MCF 10A (cell line): Measurements from ENCODE around the gene CAST. TPM values are rescaled to one million over a fixed set of nuclear protein-coding genes. Genes with fewer than 3 reads are reported as not detected.
A peak's percentile ranks its signal among the peaks of the same experiment; 100 is the strongest.

Source experiments
- BruUV-seq: library from RNA; stranded (reverse); fragments of 400-500 nt; replicated peaks from 2 replicates; lab custom pipeline; 2021; lab: Mats Ljungman, UMichigan
- CTCF ChIA-PET: fragments of 300-600 bp; sonication (Branson Sonifier 250); formaldehyde crosslinking; extraction: SDS; loops from one replicate; lab custom pipeline; 2021; ENCODE audit warnings: antibody characterized with exemption, inconsistent platforms; lab: Yijun Ruan, JAX
- POLR2A ChIA-PET: fragments of 300-600, 350-650 bp; sonication (Branson Sonifier 250); formaldehyde crosslinking; extraction: SDS; loops from one replicate; lab custom pipeline; 2020; ENCODE audit warnings: antibody characterized with exemption, inconsistent platforms; lab: Yijun Ruan, JAX
- DNase-seq: peaks from one replicate; pipeline ENCODE4 v3.0.0-alpha.2; 2018; ENCODE audit not compliant: unreplicated experiment
- H3K27ac Mint-ChIP-seq: one replicate; pipeline ENCODE4 v1.8.0; 2022; ENCODE audit warnings: mild to moderate bottlenecking, low read depth, mixed read lengths; ENCODE audit not compliant: unreplicated experiment
- H3K27me3 Mint-ChIP-seq: one replicate; pipeline ENCODE4 v1.8.0; 2022; ENCODE audit warnings: mixed read lengths; ENCODE audit not compliant: insufficient read depth, unreplicated experiment
- H3K36me3 Mint-ChIP-seq: one replicate; pipeline ENCODE4 v1.8.0; 2022; ENCODE audit warnings: mild to moderate bottlenecking, moderate library complexity, mixed read lengths; ENCODE audit not compliant: insufficient read depth, unreplicated experiment
- H3K4me1 Mint-ChIP-seq: one replicate; pipeline ENCODE4 v1.8.0; 2022; ENCODE audit warnings: mixed read lengths; ENCODE audit not compliant: insufficient read depth, unreplicated experiment
- H3K4me3 Mint-ChIP-seq: one replicate; pipeline ENCODE4 v1.8.0; 2022; ENCODE audit warnings: mild to moderate bottlenecking, moderate library complexity, mixed read lengths; ENCODE audit not compliant: unreplicated experiment
- H3K9me3 Mint-ChIP-seq: one replicate; pipeline ENCODE4 v1.8.0; 2022; ENCODE audit warnings: mixed read lengths; ENCODE audit not compliant: unreplicated experiment
- intact Hi-C: fragments of 100-400 bp; cut with micrococcal nuclease; formaldehyde crosslinking; loops from 2 replicates; pipeline ENCODE4 v1.14.1; 2022
- total RNA-seq: library from RNA; stranded (reverse); gene quantifications from 2 replicates; pipeline ENCODE4 v1.2.3, GENCODE V29; 2022
- TF ChIP-seq, protein P1 (sequence below): fragments of 200-600 bp; IDR thresholded peaks from one replicate; pipeline ENCODE4 v1.8.0; 2022; ENCODE audit warnings: antibody characterized with exemption, mild to moderate bottlenecking; ENCODE audit not compliant: unreplicated experiment

CAST gene
- total RNA-seq, 1 experiment from 2014 or later: 351 TPM

DNA sequence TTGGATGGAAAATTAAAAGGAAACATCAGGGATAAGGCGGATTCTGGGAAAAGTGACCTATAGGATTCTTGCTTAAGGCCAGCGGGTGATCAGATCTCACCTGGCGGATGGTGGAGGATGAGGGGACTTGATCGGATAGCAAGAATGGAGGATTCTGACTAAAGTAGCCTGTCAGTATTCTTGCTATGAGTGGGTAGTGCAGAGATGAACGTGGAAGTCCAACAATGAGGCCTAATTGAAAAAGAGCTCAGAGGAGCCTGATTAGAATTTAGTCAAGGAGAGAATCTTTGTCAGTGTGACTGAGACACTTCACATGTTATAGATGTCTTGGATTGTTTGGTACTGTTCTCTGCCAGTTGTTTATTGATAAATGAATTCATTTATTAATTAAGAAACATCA lies 24.9 kb downstream of the CAST start:
- CTCF ChIA-PET: interaction anchor here (0.8 to 8.7 kb wide), 24 partner anchors 9 to 343 kb away, joined by 3 to 164 read pairs (median 4); partner anchors contain the start of gene CAST
- no TSS peak for BruUV-seq
- POLR2A ChIA-PET: interaction anchor here (0.9 to 5.9 kb wide), 11 partner anchors 14 to 342 kb away, joined by 3 to 79 read pairs (median 4); partner anchors contain the start of gene CAST
- TF ChIP-seq, protein P1, sequence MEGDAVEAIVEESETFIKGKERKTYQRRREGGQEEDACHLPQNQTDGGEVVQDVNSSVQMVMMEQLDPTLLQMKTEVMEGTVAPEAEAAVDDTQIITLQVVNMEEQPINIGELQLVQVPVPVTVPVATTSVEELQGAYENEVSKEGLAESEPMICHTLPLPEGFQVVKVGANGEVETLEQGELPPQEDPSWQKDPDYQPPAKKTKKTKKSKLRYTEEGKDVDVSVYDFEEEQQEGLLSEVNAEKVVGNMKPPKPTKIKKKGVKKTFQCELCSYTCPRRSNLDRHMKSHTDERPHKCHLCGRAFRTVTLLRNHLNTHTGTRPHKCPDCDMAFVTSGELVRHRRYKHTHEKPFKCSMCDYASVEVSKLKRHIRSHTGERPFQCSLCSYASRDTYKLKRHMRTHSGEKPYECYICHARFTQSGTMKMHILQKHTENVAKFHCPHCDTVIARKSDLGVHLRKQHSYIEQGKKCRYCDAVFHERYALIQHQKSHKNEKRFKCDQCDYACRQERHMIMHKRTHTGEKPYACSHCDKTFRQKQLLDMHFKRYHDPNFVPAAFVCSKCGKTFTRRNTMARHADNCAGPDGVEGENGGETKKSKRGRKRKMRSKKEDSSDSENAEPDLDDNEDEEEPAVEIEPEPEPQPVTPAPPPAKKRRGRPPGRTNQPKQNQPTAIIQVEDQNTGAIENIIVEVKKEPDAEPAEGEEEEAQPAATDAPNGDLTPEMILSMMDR: no peak
- Mint-ChIP-seq H3K4me1 (peaks cover 37% of the 10 kb centered on the region), H3K27ac (peak overlapping the region; percentile 4), H3K9me3 (no peaks in the 10 kb centered on the region), H3K4me3 (peak overlapping the region; percentile 20), H3K36me3 (peaks cover 15% of the 10 kb centered on the region), H3K27me3 (no peaks in the 10 kb centered on the region)
- no peak for DNase-seq
- intact Hi-C loops: loop anchor here (5.0 kb wide), 1 partner anchor 40 kb away; no protein-coding TSS in a partner anchor

GRCh38 chr5:96687812-96688453 lies 25.8 kb downstream of the CAST start:
- peak; percentile 66 for DNase-seq
- POLR2A ChIA-PET: interaction anchor here (0.9 to 5.9 kb wide), 8 partner anchors 15 to 343 kb away, joined by 3 to 79 read pairs (median 6); partner anchors contain the start of gene CAST
- CTCF ChIA-PET: interaction anchor here (0.6 to 8.7 kb wide), 29 partner anchors 8 to 344 kb away, joined by 3 to 164 read pairs (median 4); partner anchors contain the start of gene CAST
- no peaks in the 10 kb centered on the region for H3K9me3 Mint-ChIP-seq
- H3K4me3 Mint-ChIP-seq: peak overlapping the region; percentile 55
- TF ChIP-seq, protein P1: peak; percentile 49
- H3K27ac Mint-ChIP-seq: peak overlapping the region; percentile 4
- peaks cover 7% of the 10 kb centered on the region for H3K36me3 Mint-ChIP-seq
- BruUV-seq: no TSS peak
- peaks cover 38% of the 10 kb centered on the region for H3K4me1 Mint-ChIP-seq
- intact Hi-C loops: loop anchor here (1.0 to 5.0 kb wide), 4 partner anchors 25 to 343 kb away; partner anchors contain the start of gene CAST
- H3K27me3 Mint-ChIP-seq: no peaks in the 10 kb centered on the region

- Mint-ChIP-seq H3K4me3 (no peak overlapping the region), H3K4me1 (peaks cover 31% of the 10 kb centered on the region), H3K36me3 (peaks cover 8% of the 10 kb centered on the region), H3K9me3 (no peaks in the 10 kb centered on the region), H3K27ac (peak overlapping the region; percentile 65), H3K27me3 (no peaks in the 10 kb centered on the region)
- TF ChIP-seq, protein P1: no peak
- CTCF ChIA-PET: interaction anchor here (0.6 to 8.7 kb wide), 11 partner anchors 10 to 89 kb away, joined by 3 to 164 read pairs (median 6); no protein-coding TSS in a partner anchor
- intact Hi-C loops: no loop called here
- POLR2A ChIA-PET: interaction anchor here (1.0 to 6.2 kb wide), 11 partner anchors 11 to 75 kb away, joined by 3 to 96 read pairs (median 9); partner anchors contain the start of gene CAST
- BruUV-seq: no TSS peak
- no peak for DNase-seq
These were observed 28.7 kb downstream of the CAST start for GRCh38 chr5:96690861-96691260.
